Measurements from ENCODE around the gene SH3PXD2A. TPM values are rescaled to one million over a fixed set of nuclear protein-coding genes. Genes with fewer than 3 reads are reported as not detected.

The SH3PXD2A gene
- total RNA-seq, 1 donor: 29.0 TPM

GRCh38 chr10:103800089-103800488, 55.3 kb downstream of the SH3PXD2A start:
- no peak overlapping the region for H2AFZ ChIP-seq (ENCODE audit: low read length)
- no peaks in the 10 kb centered on the region for H3K79me2 ChIP-seq (ENCODE audit: insufficient read depth, low read length)
- no peaks in the 10 kb centered on the region for H3K4me1 ChIP-seq (ENCODE audit: insufficient read depth, low read length)
- no peak overlapping the region for H3K4me3 ChIP-seq (ENCODE audit: insufficient read depth, low read length)
- H4K20me1 ChIP-seq (ENCODE audit: insufficient read depth, low read length): peaks cover 11% of the 10 kb centered on the region
- H3K27ac ChIP-seq (ENCODE audit: low read depth, low read length): no peak overlapping the region
- H3K4me2 ChIP-seq (ENCODE audit: insufficient read depth, low read length): no peak overlapping the region
- TF ChIP-seq CTCF (IDR thresholded peaks at IDR 0.05; ENCODE audit: extremely low read depth, low read depth, low read length): no peak
- H3K27me3 ChIP-seq (ENCODE audit: insufficient read depth, low read length): no peaks in the 10 kb centered on the region
- H3K36me3 ChIP-seq (ENCODE audit: insufficient read depth, low read length): peaks cover 6% of the 10 kb centered on the region
- no peak for DNase-seq (ENCODE audit: insufficient read length, low spot score, missing footprints)
- no peaks in the 10 kb centered on the region for H3K9me3 ChIP-seq (ENCODE audit: low read depth, low read length)

GRCh38 chr10:103799341-103799740, 56.0 kb downstream of the SH3PXD2A start:
- no peak overlapping the region for H3K4me3 ChIP-seq (ENCODE audit: insufficient read depth, low read length)
- no peak overlapping the region for H3K27ac ChIP-seq (ENCODE audit: low read depth, low read length)
- DNase-seq (ENCODE audit: insufficient read length, low spot score, missing footprints): no peak
- H4K20me1 ChIP-seq (ENCODE audit: insufficient read depth, low read length): peaks cover 11% of the 10 kb centered on the region
- peaks cover 6% of the 10 kb centered on the region for H3K36me3 ChIP-seq (ENCODE audit: insufficient read depth, low read length)
- H3K9me3 ChIP-seq (ENCODE audit: low read depth, low read length): no peaks in the 10 kb centered on the region
- no peak overlapping the region for H3K4me2 ChIP-seq (ENCODE audit: insufficient read depth, low read length)
- H2AFZ ChIP-seq (ENCODE audit: low read length): no peak overlapping the region
- H3K79me2 ChIP-seq (ENCODE audit: insufficient read depth, low read length): no peaks in the 10 kb centered on the region
- no peaks in the 10 kb centered on the region for H3K4me1 ChIP-seq (ENCODE audit: insufficient read depth, low read length)
- TF ChIP-seq CTCF (IDR thresholded peaks at IDR 0.05; ENCODE audit: extremely low read depth, low read depth, low read length): no peak
- H3K27me3 ChIP-seq (ENCODE audit: insufficient read depth, low read length): no peaks in the 10 kb centered on the region

GRCh38 chr10:103798511-103798910, 56.9 kb downstream of the SH3PXD2A start:
- DNase-seq (ENCODE audit: insufficient read length, low spot score, missing footprints): no peak
- peaks cover 6% of the 10 kb centered on the region for H3K36me3 ChIP-seq (ENCODE audit: insufficient read depth, low read length)
- no peak overlapping the region for H3K4me3 ChIP-seq (ENCODE audit: insufficient read depth, low read length)
- no peaks in the 10 kb centered on the region for H3K9me3 ChIP-seq (ENCODE audit: low read depth, low read length)
- H3K27ac ChIP-seq (ENCODE audit: low read depth, low read length): no peak overlapping the region
- no peaks in the 10 kb centered on the region for H3K4me1 ChIP-seq (ENCODE audit: insufficient read depth, low read length)
- peaks cover 11% of the 10 kb centered on the region for H4K20me1 ChIP-seq (ENCODE audit: insufficient read depth, low read length)
- H3K27me3 ChIP-seq (ENCODE audit: insufficient read depth, low read length): no peaks in the 10 kb centered on the region
- H3K4me2 ChIP-seq (ENCODE audit: insufficient read depth, low read length): no peak overlapping the region
- TF ChIP-seq CTCF (IDR thresholded peaks at IDR 0.05; ENCODE audit: extremely low read depth, low read depth, low read length): no peak
- H2AFZ ChIP-seq (ENCODE audit: low read length): no peak overlapping the region
- H3K79me2 ChIP-seq (ENCODE audit: insufficient read depth, low read length): no peaks in the 10 kb centered on the region

GRCh38 chr10:103797857-103798256, 57.5 kb downstream of the SH3PXD2A start:
- H3K79me2 ChIP-seq (ENCODE audit: insufficient read depth, low read length): no peaks in the 10 kb centered on the region
- no peaks in the 10 kb centered on the region for H3K4me1 ChIP-seq (ENCODE audit: insufficient read depth, low read length)

More at GRCh38 chr10:103797857-103798256, 57.5 kb downstream of the SH3PXD2A start:
- Histone ChIP-seq H2AFZ (ENCODE audit: low read length) (no peak overlapping the region), H3K36me3 (ENCODE audit: insufficient read depth, low read length) (peaks cover 6% of the 10 kb centered on the region), H3K4me3 (ENCODE audit: insufficient read depth, low read length) (no peak overlapping the region), H3K27me3 (ENCODE audit: insufficient read depth, low read length) (no peaks in the 10 kb centered on the region), H3K9me3 (ENCODE audit: low read depth, low read length) (no peaks in the 10 kb centered on the region), H3K27ac (ENCODE audit: low read depth, low read length) (no peak overlapping the region), H3K4me2 (ENCODE audit: insufficient read depth, low read length) (no peak overlapping the region), H4K20me1 (ENCODE audit: insufficient read depth, low read length) (peaks cover 11% of the 10 kb centered on the region)
- DNase-seq (ENCODE audit: insufficient read length, low spot score, missing footprints): peak; percentile 29
- TF ChIP-seq CTCF (IDR thresholded peaks at IDR 0.05; ENCODE audit: extremely low read depth, low read depth, low read length): no peak
